Glomerular endothelial cell (primary cell): ENCODE measurements around the gene CLN5. TPM values are rescaled to one million over a fixed set of nuclear protein-coding genes. Genes with fewer than 3 reads are reported as not detected.

Source experiments
- DNase-seq: peaks from one replicate; pipeline ENCODE4 v3.0.0-alpha.2; 2011; ENCODE audit warnings: low read depth, low spot score; ENCODE audit errors: extremely low read depth
- total RNA-seq: library from RNA; depleted of rRNA; stranded (reverse); fragments of >200 nt; gene quantifications from 2 replicates; pipeline ENCODE4 v1.2.3, GENCODE V29; 2015

Gene CLN5
- total RNA-seq, 1 donor from 2014 or later: 31.3 TPM

DNA sequence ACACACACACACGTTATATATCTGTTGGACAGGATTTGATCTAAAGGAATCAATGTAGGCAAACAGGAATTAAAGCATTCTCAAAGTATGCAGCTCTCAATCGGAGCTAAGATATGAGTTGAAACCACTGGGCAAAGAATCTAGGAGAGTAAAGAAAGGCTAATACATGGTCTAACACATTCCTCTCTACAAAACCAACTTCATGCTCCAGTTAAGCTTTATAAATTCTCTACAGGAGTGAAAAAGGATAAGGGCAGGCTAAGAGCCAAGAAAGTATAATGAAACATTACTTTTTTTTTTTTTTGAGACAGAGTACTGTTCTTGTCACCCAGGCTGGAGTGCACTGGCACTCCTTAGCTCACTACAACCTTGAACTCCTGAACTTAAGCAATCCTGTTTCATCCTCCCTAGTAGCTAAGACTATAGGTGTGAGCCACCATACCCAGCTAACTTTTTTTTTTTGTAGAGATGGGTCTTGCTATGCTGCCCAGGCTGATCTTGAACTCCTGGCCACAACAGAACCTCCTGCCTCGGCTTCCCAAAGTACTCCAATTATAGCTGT lies 24.5 kb downstream of the CLN5 start:
- no peak for DNase-seq

DNA sequence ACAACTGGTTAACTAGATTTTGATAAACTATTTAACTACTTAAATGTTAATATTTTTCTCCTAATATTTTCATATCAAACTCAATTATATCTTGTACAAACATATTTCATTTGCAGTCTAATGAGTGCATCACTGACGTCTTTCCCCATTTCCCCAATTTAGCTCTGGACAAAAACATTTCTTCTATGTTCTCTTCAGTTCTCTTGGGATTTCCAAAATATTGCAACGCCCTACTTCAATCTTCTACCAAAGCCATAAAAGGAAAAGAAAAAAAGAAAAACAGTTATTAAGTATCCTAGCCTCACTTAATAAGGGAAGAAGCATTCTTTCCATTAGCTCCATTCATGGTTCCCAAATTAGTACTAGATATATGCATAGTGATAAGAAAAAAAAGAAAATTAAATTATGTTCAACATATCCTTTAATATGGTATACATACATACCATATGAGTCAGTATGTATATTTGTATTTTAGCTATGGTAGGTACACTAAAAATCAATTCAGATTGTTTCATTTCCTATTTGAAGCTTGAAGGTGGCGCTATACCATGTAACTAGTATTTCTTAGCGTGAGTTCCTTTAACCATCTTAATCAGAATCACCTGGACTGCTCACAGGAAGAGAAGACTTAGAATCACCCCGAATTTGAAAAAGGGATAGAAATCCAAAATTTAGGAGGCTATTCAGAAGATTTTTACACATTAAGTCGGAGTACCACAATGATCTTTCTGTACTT lies 25.2 kb downstream of the CLN5 start:
- DNase-seq: no peak

DNA sequence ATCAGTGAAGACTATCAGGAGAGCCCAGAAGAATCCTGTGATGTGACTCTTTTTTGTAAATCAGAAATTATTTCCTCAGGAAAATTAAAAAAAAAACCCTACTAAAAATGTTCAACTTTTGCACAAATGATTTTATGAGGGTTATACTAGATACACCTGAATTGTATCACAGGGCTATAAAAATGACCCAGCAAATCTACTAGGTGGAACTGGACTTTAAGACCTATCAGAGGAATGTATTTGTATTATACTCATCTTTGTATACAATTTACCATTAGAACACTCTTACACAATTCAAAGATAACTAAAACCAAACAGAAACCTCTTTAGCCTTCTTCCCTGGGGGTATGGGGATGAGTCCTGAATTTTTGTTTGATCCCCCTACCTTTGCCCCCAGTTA lies 27.9 kb downstream of the CLN5 start:
- no peak for DNase-seq

DNA sequence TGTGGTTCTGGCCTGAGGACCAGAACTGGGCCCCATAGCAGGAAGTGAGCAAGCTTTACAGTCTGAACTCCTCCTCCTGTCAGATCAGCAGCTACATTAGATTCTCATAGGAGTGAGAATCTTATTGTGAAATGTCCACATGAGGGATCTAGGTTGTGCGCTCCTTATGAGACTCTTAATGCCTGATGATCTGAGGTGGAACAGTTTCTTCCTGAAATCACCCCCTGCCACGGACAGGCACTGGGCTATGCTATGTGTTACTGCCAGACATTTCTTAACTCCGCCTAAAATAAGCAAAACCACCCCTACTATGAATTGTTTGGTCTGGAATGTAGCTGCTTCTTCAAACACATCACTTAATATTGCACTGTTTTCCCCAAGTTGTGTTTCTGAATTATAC lies 30.5 kb downstream of the CLN5 start:
- DNase-seq: no peak

DNA sequence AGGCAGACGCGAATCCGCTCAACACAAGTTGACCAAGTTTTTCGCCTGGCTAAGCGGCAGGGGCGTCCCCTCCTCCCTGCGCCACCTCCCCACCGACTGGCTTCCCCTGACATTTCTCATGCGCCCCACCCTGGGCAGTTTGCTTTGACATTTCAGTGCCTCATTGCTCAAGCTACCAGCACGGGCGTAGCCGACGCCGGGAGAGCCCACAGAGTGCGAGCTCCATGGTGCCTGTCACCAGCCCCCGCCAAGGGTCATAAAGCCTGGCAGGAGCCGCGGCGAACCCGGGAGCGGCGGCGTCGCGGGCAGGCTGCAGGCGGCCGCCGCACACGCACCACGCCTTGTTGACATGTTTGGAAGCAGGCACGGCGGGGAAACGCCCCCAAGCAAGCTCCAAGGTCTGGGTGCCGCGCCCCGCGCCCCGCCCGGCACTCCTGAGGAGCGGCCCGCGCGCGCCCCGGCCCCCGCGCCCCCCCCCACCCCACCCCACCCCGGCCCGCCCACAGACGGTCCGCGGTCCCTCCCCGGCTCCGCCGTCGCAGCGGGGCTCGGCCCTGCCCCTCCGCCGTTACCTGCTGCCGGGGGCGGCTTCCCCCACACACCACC lies 34.5 kb downstream of the CLN5 start:
- no peak for DNase-seq

DNA sequence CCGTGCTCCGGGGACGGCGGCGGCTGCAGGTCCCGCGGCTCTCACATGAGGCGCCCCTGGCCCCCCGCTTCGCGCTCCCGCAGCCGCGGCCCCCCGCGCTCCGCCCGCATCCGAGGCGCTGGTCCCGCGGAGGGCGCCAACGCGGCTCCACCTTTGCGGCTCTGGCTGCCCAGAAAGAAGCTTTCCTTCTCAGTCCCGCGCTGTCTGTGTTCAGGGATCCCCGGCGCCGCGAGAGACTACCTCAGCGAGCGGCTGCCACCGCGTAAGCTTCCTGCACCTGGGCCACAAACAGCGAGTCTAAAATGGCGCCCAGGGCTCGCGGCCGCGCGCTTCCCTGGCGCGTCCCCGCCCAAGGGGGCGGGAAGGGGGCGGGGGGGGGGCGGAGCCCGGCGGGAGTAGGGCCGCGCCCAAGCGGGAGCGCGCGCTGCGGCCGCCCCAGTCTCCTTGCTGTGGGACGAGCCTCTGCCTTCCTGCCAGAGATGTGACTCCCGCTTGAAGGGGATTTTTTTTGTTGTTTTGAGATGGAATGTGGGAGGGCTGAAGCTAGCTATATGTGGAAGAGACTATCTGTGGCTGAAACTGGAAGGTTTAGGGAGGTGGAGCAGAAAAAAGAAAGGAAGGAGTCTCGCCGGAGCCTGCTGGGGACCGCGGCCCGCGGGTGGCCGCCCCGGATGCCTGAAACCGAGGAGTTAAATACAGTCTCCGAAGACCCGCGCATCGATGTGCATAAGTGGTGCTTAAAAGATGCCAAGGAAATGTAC lies 35.2 kb downstream of the CLN5 start, which contains the start of gene FBXL3:
Gene FBXL3, minus strand, starts transcription at position 299 of the 761 bp plus-strand sequence. CDS start 5,299 bp downstream, outside the sequence.
- DNase-seq: no peak

DNA sequence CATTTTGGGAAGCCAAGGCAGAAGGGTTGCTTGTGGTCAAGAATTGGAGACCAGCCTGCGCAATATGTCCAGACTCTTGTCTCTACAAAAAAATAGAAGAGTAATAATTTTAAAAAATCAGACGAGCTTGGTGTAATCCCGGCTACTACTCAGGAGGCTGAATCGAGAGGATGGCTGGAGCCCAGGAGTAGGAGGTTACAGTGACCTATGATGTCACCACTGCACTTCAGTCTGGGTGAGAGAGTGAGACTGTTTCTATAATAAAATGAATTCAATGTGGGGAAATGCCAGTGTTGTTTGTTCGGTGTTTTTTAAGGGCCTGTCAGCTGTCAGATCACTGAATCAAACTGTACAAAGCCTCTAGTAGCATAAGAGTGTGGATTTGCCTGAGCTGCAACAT lies 36.3 kb downstream of the CLN5 start:
- DNase-seq: no peak

DNA sequence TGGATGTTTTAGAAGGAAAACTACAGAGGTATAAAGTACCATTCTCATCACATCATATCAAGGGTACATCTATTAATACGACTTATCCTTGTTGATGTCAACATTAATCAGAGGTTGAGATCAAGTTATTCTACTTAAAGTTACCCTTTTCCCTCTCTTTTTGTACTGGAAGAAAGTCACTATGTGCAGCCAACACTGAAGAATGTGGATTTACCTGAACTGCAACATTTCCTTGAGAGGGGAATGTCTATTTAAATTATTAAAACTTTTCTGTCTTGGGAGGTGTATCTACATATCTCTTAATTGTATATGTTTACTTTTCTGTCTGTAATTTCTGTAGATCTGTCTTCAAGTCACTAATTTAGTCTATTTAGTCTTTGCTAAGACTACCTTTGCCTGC lies 37.6 kb downstream of the CLN5 start:
- DNase-seq: no peak

DNA sequence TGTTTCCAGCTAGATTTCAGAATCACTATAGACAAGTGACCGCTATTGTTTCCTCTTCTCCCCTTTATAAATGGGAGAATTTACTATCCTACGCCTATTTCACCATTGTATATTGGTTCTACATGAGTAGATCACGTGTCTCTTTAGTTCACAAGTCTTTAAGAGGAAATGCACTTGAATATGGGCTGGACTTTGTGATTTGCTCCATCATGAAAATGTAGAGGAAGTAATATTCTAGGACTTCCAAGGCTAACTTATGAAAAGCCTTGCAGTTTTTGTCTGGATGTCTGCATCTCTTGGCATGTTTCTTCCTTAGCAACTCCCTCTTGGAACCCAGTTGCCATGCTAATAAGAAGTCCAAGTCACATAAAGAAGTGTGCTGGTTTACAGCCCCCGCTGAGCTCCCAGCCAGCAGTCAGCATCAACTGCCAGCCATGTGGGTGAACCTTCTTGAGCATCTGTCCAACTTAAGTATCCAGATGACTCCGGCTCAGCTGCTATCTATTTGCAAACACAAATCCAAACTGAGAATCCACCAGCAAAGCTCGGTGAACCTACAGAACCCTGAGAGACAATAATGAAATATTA lies 39.9 kb downstream of the CLN5 start:
- DNase-seq: no peak

DNA sequence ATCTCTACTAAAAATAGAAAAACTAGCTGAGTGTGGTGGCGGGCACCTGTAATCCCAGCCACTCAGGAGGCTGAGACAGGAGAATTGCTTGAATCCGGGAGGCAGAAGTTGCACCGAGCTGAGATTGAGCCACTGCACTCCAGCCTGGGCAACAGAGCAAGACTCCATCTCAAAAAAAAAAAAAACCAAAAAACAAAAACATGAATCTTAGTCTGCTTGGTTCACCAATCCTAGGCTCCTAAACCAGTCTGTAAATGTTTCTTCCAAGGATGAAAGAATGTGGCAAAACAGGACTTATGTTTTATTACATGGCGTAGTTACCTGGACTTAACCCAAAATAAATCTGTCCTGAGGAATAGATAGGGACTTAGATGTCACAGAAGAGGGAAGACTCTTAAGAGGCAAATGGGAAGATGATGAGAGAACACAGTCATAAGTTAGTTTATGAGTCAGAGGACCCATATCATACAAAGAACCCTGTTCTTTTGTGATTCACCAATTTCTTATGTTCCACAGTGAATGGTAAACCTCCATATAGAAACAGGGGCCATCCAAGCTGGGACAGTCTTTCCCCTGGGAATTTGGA lies 41.9 kb downstream of the CLN5 start:
- no peak for DNase-seq

DNA sequence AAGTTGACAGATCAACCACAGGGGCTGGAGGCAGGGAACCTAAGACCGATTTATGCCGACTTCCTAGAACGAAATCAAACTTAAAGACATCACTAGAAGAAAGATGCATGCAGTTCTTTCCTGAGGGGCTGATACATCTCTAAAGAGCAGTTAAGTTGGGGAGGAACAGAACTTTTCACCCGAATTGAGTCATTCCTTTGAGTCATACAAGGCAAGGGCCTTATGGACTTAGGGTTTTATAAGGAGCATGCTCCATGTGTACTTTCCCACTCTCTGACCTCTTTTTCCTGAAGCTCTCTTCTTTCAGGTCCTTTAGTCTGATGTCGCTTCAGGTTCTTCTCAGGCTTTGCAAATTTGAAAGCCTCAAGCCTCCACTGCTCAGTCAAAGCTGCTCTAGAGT lies 43.0 kb downstream of the CLN5 start:
- DNase-seq: no peak

DNA sequence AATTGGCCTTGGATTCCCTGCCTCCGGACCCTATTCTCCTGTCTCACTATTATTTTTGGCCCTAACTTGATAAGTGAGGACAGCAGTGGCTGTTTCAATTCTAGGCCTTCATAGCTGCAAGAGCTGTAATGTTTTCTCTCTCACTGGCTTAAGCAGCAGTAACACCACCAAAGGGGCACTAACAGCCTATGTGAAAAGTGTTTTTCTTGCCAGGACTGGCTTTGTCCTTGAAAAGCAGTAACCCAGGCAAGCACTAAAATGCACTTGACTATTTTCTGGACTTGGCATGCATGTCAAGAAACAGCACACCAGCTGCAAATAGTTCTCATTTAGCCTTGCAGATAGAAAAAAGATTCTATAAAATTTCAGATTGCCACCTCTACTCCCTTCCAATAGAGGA lies 44.4 kb downstream of the CLN5 start:
- no peak for DNase-seq

DNA sequence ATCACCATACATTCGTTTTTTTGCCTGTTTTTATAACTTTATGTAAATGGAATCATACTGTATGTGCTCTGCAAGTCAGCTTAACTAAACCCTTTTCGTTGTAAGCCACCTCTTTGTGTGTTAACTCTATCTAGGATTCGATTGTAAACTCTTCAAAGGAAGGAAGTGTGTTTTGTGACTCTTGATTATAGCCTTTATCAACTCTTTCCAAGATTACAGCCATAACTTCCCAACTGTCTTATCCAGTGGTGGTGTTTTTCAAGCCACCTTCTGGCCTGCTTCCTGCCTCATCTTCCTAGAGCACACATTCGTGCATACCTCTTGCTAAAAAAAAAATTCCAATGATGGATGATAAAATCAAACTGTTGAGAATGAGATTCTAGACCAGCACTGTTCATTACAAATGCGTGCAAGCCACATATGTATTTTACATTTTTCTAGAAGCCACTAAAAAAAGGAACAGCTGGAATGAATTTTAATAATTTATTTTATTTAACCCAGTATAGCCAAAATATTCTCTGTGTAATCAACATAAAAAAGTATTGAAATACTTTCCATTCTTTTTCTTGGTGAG lies 47.1 kb downstream of the CLN5 start:
- no peak for DNase-seq

DNA sequence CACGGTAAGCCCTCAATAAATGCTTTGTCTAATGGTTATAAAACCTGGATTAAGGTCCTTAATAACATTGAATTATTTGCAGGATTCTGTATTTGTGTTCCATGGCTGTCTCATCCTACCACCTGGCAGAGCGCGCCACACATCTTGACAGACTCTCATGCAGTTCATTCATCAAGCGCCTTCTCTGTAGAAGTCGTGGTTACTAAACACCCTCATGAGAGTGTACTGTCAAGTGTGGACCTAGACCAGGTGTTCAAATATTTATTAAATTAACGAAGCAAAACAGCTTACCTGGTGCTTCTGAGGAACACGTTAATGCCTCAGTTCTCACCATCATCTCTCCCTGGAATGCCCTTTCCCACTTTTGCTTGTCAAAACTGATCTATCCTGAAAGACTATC lies 48.2 kb downstream of the CLN5 start:
- no peak for DNase-seq

DNA sequence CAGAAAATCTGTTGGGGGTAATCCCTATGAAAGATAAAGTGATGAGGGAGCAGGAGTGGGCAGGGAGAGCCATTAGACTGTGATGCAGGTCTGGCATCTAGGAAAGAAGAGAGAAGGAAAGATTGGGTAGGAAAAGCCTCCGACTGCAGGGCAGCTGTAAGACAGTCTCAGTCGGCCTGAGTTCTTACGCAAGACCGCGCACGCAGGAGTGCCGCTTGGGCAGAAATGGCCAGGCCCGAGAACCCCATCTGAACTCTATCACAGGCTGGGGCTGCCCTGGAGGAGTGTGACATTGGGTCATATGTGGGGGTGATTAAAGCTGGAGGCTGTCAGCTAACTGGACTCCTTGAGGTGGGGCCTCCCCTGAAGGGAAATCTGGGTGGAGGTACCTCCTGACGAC lies 49.0 kb downstream of the CLN5 start:
- DNase-seq: no peak

DNA sequence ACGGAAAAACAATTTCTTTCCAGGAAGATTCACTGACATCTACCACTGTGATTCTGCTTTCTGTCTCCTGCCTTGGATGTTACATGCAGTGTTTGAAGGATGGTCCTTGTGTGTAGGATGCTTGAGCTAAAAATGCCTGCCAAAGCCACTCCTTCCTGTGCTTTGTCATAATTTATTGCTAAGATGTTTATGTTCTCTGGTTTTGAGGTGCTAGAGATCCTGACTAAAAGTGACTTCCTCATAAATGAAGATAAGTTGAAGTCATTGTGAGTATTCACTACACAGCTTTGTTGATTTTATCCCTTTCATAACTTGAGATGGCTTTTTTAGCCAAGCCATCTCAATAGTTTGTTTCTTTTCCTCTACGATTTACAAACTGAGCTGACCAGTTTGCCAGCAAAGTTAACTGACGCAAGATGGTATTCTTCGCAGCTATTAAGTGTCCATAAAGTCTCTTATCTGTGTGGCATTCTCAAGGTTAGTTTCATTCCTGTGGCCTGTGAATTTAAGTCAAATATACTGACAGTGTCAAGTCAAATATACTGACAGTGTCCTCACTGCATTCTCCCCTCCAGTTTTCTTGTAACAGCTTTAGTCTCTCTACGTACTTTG lies 50.8 kb downstream of the CLN5 start:
- no peak for DNase-seq

DNA sequence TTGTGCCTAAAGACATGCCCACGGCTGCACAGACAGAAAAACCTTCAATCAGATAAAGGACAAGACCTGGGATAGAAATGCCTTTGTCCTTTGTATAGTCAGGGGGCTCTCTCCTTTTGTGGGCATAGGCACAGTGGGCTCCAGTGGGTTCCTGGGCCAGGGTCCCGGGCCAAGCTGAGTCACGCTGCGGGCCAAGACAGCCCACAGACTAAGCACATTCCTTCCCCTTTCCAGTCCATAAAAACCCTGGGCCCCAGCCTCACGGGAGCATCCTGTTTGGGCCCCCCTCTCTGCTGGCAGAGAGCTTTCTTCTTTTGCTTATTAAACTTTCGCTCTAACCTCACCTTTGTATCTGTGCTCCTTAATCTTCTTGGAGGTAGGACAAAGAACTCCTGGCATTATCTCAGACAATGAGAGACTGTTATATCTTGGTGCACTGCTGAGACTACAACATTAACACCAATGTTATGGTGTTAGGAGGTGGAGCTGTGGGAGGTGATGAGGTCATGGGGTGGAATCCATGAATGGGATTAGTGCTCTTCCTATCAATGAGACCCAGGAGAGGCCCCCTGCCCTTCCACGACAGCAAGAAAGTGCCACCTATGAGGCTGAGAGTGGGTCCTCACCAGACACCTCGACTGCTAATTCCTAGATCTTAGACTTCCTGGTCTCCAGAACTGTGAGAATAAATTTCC lies 55.9 kb downstream of the CLN5 start:
- DNase-seq: no peak

DNA sequence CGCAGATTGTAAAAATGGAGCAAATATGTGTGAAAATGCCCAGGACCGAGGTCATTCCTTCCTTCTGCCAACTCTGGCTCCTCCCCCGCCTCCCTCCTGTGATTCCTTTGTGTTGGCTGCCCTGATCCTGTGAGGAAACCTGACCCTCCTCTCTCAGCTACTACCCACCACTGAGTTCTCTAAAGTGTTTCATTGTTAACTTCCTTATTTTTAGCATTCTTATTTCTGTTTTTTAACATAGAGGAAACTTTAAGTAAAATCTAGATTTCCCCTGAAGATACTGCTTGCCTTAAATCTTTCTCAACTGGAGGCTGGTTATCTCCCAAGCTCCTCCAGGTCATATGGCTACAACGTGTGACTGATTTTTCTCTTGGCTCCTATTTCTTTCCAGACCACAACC lies 56.8 kb downstream of the CLN5 start:
- DNase-seq: no peak

DNA sequence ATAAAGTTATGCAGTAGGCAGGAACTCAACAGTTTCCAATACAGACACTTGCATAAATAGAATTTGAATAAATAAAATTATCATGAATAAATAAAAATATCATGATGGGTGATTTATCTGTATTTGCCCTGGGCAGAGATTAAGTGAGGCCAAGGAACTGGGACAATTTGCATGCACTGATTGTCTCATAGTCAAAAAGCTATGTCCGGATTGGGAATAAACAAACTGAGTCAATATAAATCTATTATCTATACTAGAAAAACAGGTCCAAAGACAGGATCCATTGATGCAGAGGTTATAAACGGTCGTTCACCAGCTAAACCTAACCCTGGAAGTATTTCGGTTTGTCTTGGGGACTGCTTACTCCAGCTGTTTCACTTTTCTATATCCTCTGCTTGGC lies 61.3 kb downstream of the CLN5 start:
- DNase-seq: no peak
